IMR-90 (cell line): ENCODE results near the gene FRMD5. TPM values are rescaled to one million over a fixed set of nuclear protein-coding genes. Genes with fewer than 3 reads are reported as not detected.

ENCODE experiments used
- ATAC-seq: fragments of 200-7000 bp; cut with Tn5 transposase; 2 replicates; pipeline ENCODE4 v1.9.1; 2020; ENCODE audit warnings: low read depth, mild to moderate bottlenecking, moderate library complexity
- BruUV-seq: library from RNA; stranded (reverse); fragments of 400-500 nt; replicated peaks from 2 replicates; lab custom pipeline; 2021; lab: Mats Ljungman, UMichigan
- CTCF ChIA-PET: fragments of 300-600 bp; formaldehyde crosslinking; extraction: SDS; loops from one replicate; lab custom pipeline; 2021; ENCODE audit warnings: antibody characterized with exemption; lab: Yijun Ruan, JAX
- POLR2A ChIA-PET: fragments of 300-600 bp; sonication (Branson Sonifier 250); formaldehyde crosslinking; loops from one replicate; lab custom pipeline; 2022; ENCODE audit warnings: antibody characterized with exemption; ENCODE audit not compliant: unreplicated experiment; lab: Charles Lee
- DNase-seq: peaks from one replicate; pipeline ENCODE4 v3.0.0; 2013
- H2AFZ ChIP-seq: replicated peaks from 2 replicates; pipeline ENCODE3; 2013; ENCODE audit warnings: low read length, mild to moderate bottlenecking; ENCODE audit not compliant: poor library complexity
- H2AK5ac ChIP-seq: 2 replicates; pipeline ENCODE4 v1.6.1; 2013; ENCODE audit warnings: low read depth, low read length, inconsistent platforms
- H2AK9ac ChIP-seq: replicated peaks from 2 replicates; pipeline ENCODE3; 2013; ENCODE audit warnings: mild to moderate bottlenecking, low read depth, low read length, moderate library complexity; ENCODE audit not compliant: poor library complexity
- H2BK120ac ChIP-seq: 2 replicates; pipeline ENCODE4 v1.6.1; 2013; ENCODE audit warnings: low read depth, low read length, inconsistent platforms
- H2BK15ac ChIP-seq: 3 replicates; pipeline ENCODE4 v1.6.1; 2013; ENCODE audit warnings: low read depth, low read length, inconsistent platforms
- H2BK20ac ChIP-seq: 2 replicates; pipeline ENCODE4 v1.6.1; 2013; ENCODE audit warnings: low read depth, mild to moderate bottlenecking, inconsistent platforms, low read length, moderate library complexity
- H2BK5ac ChIP-seq: 2 replicates; pipeline ENCODE4 v1.6.1; 2013; ENCODE audit warnings: mild to moderate bottlenecking, low read depth, low read length, inconsistent platforms; ENCODE audit not compliant: poor library complexity, severe bottlenecking
- H3K14ac ChIP-seq: replicated peaks from 2 replicates; pipeline ENCODE4 v1.6.1; 2013; ENCODE audit warnings: low read depth, low read length, inconsistent platforms
- H3K18ac ChIP-seq: 2 replicates; pipeline ENCODE4 v1.6.1; 2013; ENCODE audit warnings: low read depth, low read length, control low read depth
- H3K23ac ChIP-seq: 2 replicates; pipeline ENCODE4 v1.6.1; 2013; ENCODE audit warnings: low read depth, low read length, inconsistent platforms
- H3K27ac ChIP-seq: 2 replicates; pipeline ENCODE4 v1.5.1; 2013; ENCODE audit warnings: mild to moderate bottlenecking, control low read depth, low read length; ENCODE audit not compliant: insufficient read depth
- H3K27me3 ChIP-seq: 2 replicates; pipeline ENCODE4 v1.6.1; 2013; ENCODE audit warnings: low read length; ENCODE audit not compliant: control insufficient read depth, insufficient read depth
- H3K36me3 ChIP-seq: 2 replicates; pipeline ENCODE4 v1.6.1; 2013; ENCODE audit warnings: low read length, mixed read lengths; ENCODE audit not compliant: control insufficient read depth, insufficient read depth
- H3K4ac ChIP-seq: 2 replicates; pipeline ENCODE4 v1.6.1; 2013; ENCODE audit warnings: low read depth, low read length, inconsistent platforms
- H3K4me1 ChIP-seq: 2 replicates; pipeline ENCODE4 v1.6.1; 2013; ENCODE audit warnings: low read length, mixed read lengths; ENCODE audit not compliant: control insufficient read depth, insufficient read depth
- H3K4me2 ChIP-seq: 2 replicates; pipeline ENCODE4 v1.6.1; 2013; ENCODE audit warnings: low read depth, mild to moderate bottlenecking, control low read depth, low read length, moderate library complexity
- H3K4me3 ChIP-seq: 2 replicates; pipeline ENCODE4 v1.5.1; 2013; ENCODE audit warnings: low read depth, mild to moderate bottlenecking, control low read depth, low read length, moderate library complexity; ENCODE audit not compliant: insufficient read depth
- H3K56ac ChIP-seq: 2 replicates; pipeline ENCODE4 v1.6.1; 2013; ENCODE audit warnings: low read length, inconsistent platforms; ENCODE audit not compliant: insufficient read depth; ENCODE audit errors: extremely low read depth
- H3K79me1 ChIP-seq, 2 experiments: 2 replicates each; pipeline ENCODE4 v1.6.1; 2013; ENCODE audit warnings: low read length in 2 of 2, inconsistent platforms in 1 of 2, low read depth in 1 of 2
- H3K9ac ChIP-seq: 2 replicates; pipeline ENCODE4 v1.6.1; 2013; ENCODE audit warnings: low read depth, low read length, control low read depth
- H3K9me1 ChIP-seq: 2 replicates; pipeline ENCODE4 v1.6.1; 2013; ENCODE audit warnings: low read length, inconsistent platforms; ENCODE audit not compliant: insufficient read depth
- H3K9me3 ChIP-seq: 2 replicates; pipeline ENCODE4 v1.6.1; 2013; ENCODE audit warnings: low read length; ENCODE audit not compliant: control insufficient read depth, insufficient read depth
- H4K20me1 ChIP-seq: 2 replicates; pipeline ENCODE4 v1.6.1; 2013; ENCODE audit warnings: low read length, inconsistent platforms; ENCODE audit not compliant: insufficient read depth
- H4K5ac ChIP-seq: 2 replicates; pipeline ENCODE4 v1.6.1; 2013; ENCODE audit warnings: mild to moderate bottlenecking, low read depth, low read length, control low read depth
- H4K8ac ChIP-seq, 2 experiments: 2 replicates each; pipeline ENCODE4 v1.6.1; 2013; ENCODE audit warnings: low read depth in 2 of 2, low read length in 2 of 2, control low read depth in 1 of 2, inconsistent platforms in 1 of 2
- H4K91ac ChIP-seq: 2 replicates; pipeline ENCODE4 v1.6.1; 2013; ENCODE audit warnings: low read depth, low read length, inconsistent platforms; ENCODE audit not compliant: insufficient read depth
- BHLHE40 ChIP-seq: fragments of 150-350 bp; IDR thresholded peaks from 2 replicates; pipeline ENCODE4 v1.6.1; 2016; ENCODE audit warnings: mild to moderate bottlenecking, low read depth, low read length
- CEBPB ChIP-seq: IDR thresholded peaks from 2 replicates; pipeline ENCODE4 v1.6.1; 2012; ENCODE audit warnings: low read depth, low read length, improper control_type of control experiment
- CHD1 ChIP-seq: IDR thresholded peaks from 2 replicates; pipeline ENCODE4 v1.6.1; 2012; ENCODE audit warnings: low read depth, low read length, improper control_type of control experiment
- ELK1 ChIP-seq: fragments of 150-350 bp; IDR thresholded peaks from 2 replicates; pipeline ENCODE4 v1.6.1; 2016; ENCODE audit warnings: low read depth, mild to moderate bottlenecking, low read length, moderate library complexity, borderline replicate concordance
- FOS ChIP-seq: fragments of 150-350 bp; IDR thresholded peaks from 2 replicates; pipeline ENCODE4 v1.6.1; 2016; ENCODE audit warnings: low read depth, low read length
- MAFK ChIP-seq: IDR thresholded peaks from 2 replicates; pipeline ENCODE4 v1.6.1; 2012; ENCODE audit warnings: low read depth, low read length, improper control_type of control experiment
- MAZ ChIP-seq: IDR thresholded peaks from 2 replicates; pipeline ENCODE4 v1.6.1; 2012; ENCODE audit warnings: low read depth, mild to moderate bottlenecking, low read length, improper control_type of control experiment, moderate library complexity, borderline replicate concordance
- MXI1 ChIP-seq: IDR thresholded peaks from 2 replicates; pipeline ENCODE4 v1.6.1; 2012; ENCODE audit warnings: low read depth, mild to moderate bottlenecking, low read length, moderate library complexity, borderline replicate concordance
- NFE2L2 ChIP-seq: fragments of 150-350 bp; IDR thresholded peaks from 2 replicates; pipeline ENCODE4 v1.6.1; 2016; ENCODE audit warnings: low read depth, mild to moderate bottlenecking, low read length
- POLR2A ChIP-seq: IDR thresholded peaks from 2 replicates; pipeline ENCODE4 v1.6.1; 2012; ENCODE audit warnings: mild to moderate bottlenecking, low read depth, low read length
- RAD21 ChIP-seq: IDR thresholded peaks from 2 replicates; pipeline ENCODE4 v1.6.1; 2012; ENCODE audit warnings: low read length, improper control_type of control experiment
- RCOR1 ChIP-seq: IDR thresholded peaks from 2 replicates; pipeline ENCODE4 v1.6.1; 2012; ENCODE audit warnings: mild to moderate bottlenecking, low read length, improper control_type of control experiment; ENCODE audit not compliant: insufficient replicate concordance
- RFX5 ChIP-seq: IDR thresholded peaks from 2 replicates; pipeline ENCODE4 v1.8.0; 2012; ENCODE audit warnings: low read depth, mild to moderate bottlenecking, low read length, moderate library complexity
- SMC3 ChIP-seq: fragments of 150-350 bp; IDR thresholded peaks from 2 replicates; pipeline ENCODE4 v1.6.1; 2016; ENCODE audit warnings: low read depth, mild to moderate bottlenecking, antibody characterized with exemption, low read length, moderate library complexity
- USF2 ChIP-seq: fragments of 150-350 bp; IDR thresholded peaks from 2 replicates; pipeline ENCODE4 v1.6.1; 2017; ENCODE audit warnings: mild to moderate bottlenecking, antibody characterized with exemption, low read length, low read depth
- WGBS, 2 experiments: methylation state at CpG; one replicate each; pipeline versions ENCODE4 v1.1.5 to v1.1.7; 2013; ENCODE audit warnings: missing lambda C conversion rate in 2 of 2; ENCODE audit not compliant: insufficient read length in 1 of 2; ENCODE audit errors: extremely low coverage in 2 of 2; 5-methylcytosine and 5-hydroxymethylcytosine counted together
- dilution Hi-C: fragments of 300-500 bp; cut with HindIII; formaldehyde crosslinking; loops from one replicate; pipeline ENCODE4 v1.14.3; 2018; ENCODE audit warnings: low sequenced_read_pairs; ENCODE audit not compliant: unreplicated experiment
- in situ Hi-C: fragments of 300-500 bp; cut with MboI; formaldehyde crosslinking; loops from 3 replicates; pipeline ENCODE4 v1.14.3; 2019; ENCODE audit warnings: low sequenced_read_pairs, inconsistent platforms, mixed read lengths
- intact Hi-C: fragments of 100-400 bp; cut with micrococcal nuclease; formaldehyde crosslinking; loops from 2 replicates; pipeline ENCODE4 v1.10.0; 2022
- polyA plus RNA-seq, 3 experiments: library from polyadenylated mRNA; depleted of rRNA; stranded (reverse); fragments of >200 nt; gene quantifications; 2 replicates each; pipeline ENCODE4 v1.2.3, GENCODE V29; 2012; ENCODE audit warnings: low replicate concordance in 1 of 3
- total RNA-seq: library from RNA; depleted of rRNA; stranded (reverse); fragments of >200 nt; gene quantifications from 2 replicates; pipeline ENCODE4 v1.2.3, GENCODE V29; 2012
- TF ChIP-seq, protein P1 (sequence below): conservative IDR thresholded peaks from 2 replicates; pipeline ENCODE4 v1.5.1; 2012; ENCODE audit warnings: mild to moderate bottlenecking, low read depth, low read length, improper control_type of control experiment

The FRMD5 gene
- total and polyA plus RNA-seq, 2 of the 4 experiments (the other 2 are of a cell fraction) = 4.1 to 5.4 TPM

GRCh38 chr15:43975770-43976169 is 219.3 kb downstream of the FRMD5 start:
- Histone ChIP-seq H2BK20ac (no peak overlapping the region), H3K18ac (no peak overlapping the region), H3K14ac (no peak overlapping the region), H3K79me1 (no peaks in the 10 kb centered on the region), H2AFZ (no peak overlapping the region), H4K91ac (no peak overlapping the region), H3K4ac (no peak overlapping the region), H3K9ac (no peak overlapping the region), H2BK15ac (no peak overlapping the region), H4K5ac (no peak overlapping the region), H2AK9ac (no peak overlapping the region), H3K27me3 (no peaks in the 10 kb centered on the region), H3K36me3 (no peaks in the 10 kb centered on the region), H3K23ac (no peak overlapping the region), H3K4me1 (no peaks in the 10 kb centered on the region), H3K27ac (no peak overlapping the region), H4K20me1 (no peaks in the 10 kb centered on the region), H3K9me1 (no peaks in the 10 kb centered on the region), H2BK120ac (no peak overlapping the region), H3K4me3 (no peak overlapping the region), H3K4me2 (no peak overlapping the region), H4K8ac (no peak overlapping the region), H2BK5ac (no peak overlapping the region), H3K56ac (no peak overlapping the region), H2AK5ac (no peak overlapping the region), H3K9me3 (no peaks in the 10 kb centered on the region)
- dilution Hi-C loops = no loop called here
- CTCF ChIA-PET = no interaction called here
- ATAC-seq (no peak), DNase-seq (no peak)
- in situ Hi-C loops = no loop called here
- no peak for TF ChIP-seq MXI1
- TF ChIP-seq RAD21 = no peak
- no peak for TF ChIP-seq SMC3
- TF ChIP-seq CEBPB = no peak
- TF ChIP-seq MAFK = no peak
- no peak for TF ChIP-seq NFE2L2
- no peak for TF ChIP-seq FOS
- TF ChIP-seq RCOR1 = no peak
- TF ChIP-seq USF2 = no peak
- TF ChIP-seq, protein P1, sequence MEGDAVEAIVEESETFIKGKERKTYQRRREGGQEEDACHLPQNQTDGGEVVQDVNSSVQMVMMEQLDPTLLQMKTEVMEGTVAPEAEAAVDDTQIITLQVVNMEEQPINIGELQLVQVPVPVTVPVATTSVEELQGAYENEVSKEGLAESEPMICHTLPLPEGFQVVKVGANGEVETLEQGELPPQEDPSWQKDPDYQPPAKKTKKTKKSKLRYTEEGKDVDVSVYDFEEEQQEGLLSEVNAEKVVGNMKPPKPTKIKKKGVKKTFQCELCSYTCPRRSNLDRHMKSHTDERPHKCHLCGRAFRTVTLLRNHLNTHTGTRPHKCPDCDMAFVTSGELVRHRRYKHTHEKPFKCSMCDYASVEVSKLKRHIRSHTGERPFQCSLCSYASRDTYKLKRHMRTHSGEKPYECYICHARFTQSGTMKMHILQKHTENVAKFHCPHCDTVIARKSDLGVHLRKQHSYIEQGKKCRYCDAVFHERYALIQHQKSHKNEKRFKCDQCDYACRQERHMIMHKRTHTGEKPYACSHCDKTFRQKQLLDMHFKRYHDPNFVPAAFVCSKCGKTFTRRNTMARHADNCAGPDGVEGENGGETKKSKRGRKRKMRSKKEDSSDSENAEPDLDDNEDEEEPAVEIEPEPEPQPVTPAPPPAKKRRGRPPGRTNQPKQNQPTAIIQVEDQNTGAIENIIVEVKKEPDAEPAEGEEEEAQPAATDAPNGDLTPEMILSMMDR = no peak
- no peak for TF ChIP-seq CHD1
- TF ChIP-seq RFX5 = no peak
- no peak for TF ChIP-seq BHLHE40
- no peak for TF ChIP-seq POLR2A
- no peak for TF ChIP-seq ELK1
- no peak for TF ChIP-seq MAZ
- no CpG with 5 or more reads among the region's 1 CpG for WGBS, 2 experiments
- intact Hi-C loops = no loop called here
- POLR2A ChIA-PET = no interaction called here
- no TSS peak for BruUV-seq
